ENCODE results near the gene LPAR6.

The LPAR6 gene

DNA sequence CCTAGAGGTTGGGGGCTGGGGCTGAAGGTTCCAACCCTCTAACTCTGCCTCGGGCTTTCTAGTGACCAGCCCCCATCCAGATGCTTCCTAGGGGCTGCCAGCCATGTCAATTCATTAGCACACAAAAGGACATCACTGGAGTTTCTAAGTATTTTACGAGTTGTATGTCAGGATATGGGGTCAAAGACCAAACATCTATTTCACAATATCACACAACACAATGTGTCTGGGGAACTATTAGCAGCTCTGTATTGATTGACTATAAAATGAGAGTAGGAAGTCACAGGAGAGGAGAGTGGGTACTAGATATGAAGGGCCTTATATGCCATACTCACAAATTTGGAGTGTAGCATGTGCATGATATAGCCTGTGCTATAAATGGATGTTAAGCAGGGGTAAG lies 42.1 kb downstream of the LPAR6 start:
- TF ChIP-seq, protein P1, sequence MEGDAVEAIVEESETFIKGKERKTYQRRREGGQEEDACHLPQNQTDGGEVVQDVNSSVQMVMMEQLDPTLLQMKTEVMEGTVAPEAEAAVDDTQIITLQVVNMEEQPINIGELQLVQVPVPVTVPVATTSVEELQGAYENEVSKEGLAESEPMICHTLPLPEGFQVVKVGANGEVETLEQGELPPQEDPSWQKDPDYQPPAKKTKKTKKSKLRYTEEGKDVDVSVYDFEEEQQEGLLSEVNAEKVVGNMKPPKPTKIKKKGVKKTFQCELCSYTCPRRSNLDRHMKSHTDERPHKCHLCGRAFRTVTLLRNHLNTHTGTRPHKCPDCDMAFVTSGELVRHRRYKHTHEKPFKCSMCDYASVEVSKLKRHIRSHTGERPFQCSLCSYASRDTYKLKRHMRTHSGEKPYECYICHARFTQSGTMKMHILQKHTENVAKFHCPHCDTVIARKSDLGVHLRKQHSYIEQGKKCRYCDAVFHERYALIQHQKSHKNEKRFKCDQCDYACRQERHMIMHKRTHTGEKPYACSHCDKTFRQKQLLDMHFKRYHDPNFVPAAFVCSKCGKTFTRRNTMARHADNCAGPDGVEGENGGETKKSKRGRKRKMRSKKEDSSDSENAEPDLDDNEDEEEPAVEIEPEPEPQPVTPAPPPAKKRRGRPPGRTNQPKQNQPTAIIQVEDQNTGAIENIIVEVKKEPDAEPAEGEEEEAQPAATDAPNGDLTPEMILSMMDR (IDR thresholded peaks at IDR 0.05; ENCODE audit: low read depth, low read length), result no peak
- no peak for DNase-seq (ENCODE audit: extremely low read depth, low read depth)

DNA sequence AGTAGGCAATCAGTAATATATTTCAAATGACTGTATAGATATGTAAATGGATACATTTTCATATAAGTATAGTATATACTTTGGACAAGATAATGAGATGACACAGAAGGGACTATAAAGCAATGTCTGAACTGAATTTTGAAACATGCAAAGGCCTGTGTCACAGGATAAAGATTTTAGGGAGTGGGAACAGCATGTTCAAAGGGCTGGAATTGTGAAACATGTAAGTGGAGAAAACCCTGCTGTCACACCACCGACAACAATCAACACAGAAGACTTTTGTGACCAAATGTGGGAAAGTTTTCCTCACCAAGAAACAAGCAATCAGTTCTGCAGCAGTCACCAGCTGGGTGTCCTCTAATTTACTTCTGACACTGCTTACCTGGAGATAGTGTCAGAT lies 42.9 kb downstream of the LPAR6 start:
- TF ChIP-seq, protein P1 (IDR thresholded peaks at IDR 0.05; ENCODE audit: low read depth, low read length), result no peak
- DNase-seq (ENCODE audit: extremely low read depth, low read depth), result no peak
